GM10266 (cell line): ENCODE data around the gene PTPRA.

ENCODE experiments used
- DNase-seq: peaks from one replicate; pipeline ENCODE4 v3.0.0; 2012; ENCODE audit errors: extremely low spot score
- TF ChIP-seq, protein P1 (sequence below): IDR thresholded peaks from 2 replicates; pipeline ENCODE4 v1.5.1; 2012; ENCODE audit warnings: mild to moderate bottlenecking, low read depth; ENCODE audit not compliant: control insufficient read depth, insufficient read depth; ENCODE audit errors: missing control alignments

The PTPRA gene

DNA sequence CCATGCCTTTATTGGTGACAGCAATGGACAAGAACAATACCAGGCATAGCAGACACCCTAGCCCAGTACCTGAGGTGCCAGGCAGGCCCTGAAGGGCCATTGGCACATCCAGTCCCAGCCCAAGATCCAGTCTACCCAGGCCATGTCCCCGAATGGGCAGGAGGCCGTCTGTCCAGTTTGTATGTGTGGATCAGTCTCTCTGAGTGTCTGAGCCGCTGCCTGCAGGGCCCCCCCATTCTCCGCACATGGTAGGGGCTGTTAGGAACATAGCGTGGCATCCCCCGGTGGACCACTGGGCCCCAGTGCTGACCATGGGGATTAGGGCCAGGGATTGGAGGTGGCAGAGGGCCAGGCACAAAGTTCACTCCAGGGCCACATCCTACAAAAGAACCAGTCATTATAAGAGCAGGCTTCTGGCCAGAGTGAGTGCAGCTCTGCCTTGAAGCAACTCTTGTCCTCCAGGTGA is 37.9 kb upstream of the PTPRA start:
- no peak for DNase-seq

DNA sequence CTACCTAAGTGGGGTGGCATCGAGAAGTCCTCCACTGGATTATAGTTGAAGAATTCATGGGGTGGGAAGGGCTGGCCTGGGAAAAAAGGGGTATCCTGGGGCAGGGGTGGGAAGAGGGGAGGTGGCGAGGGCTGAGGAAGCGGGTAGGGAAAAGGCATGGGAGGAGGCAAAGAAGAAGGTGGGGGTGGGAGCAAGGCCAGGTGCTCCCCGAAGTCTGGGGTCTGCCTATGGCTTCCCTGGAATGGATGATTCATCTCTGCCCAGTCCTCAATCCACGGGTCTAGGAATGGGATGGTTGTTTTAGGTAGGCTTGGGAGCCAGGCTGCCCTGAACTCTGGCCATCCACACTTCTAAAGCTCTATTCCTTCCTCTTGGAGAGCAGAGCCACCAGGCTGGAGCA is 37.2 kb upstream of the PTPRA start:
- TF ChIP-seq, protein P1, sequence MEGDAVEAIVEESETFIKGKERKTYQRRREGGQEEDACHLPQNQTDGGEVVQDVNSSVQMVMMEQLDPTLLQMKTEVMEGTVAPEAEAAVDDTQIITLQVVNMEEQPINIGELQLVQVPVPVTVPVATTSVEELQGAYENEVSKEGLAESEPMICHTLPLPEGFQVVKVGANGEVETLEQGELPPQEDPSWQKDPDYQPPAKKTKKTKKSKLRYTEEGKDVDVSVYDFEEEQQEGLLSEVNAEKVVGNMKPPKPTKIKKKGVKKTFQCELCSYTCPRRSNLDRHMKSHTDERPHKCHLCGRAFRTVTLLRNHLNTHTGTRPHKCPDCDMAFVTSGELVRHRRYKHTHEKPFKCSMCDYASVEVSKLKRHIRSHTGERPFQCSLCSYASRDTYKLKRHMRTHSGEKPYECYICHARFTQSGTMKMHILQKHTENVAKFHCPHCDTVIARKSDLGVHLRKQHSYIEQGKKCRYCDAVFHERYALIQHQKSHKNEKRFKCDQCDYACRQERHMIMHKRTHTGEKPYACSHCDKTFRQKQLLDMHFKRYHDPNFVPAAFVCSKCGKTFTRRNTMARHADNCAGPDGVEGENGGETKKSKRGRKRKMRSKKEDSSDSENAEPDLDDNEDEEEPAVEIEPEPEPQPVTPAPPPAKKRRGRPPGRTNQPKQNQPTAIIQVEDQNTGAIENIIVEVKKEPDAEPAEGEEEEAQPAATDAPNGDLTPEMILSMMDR = no peak
- no peak for DNase-seq

More for the DNA sequence above, 37.9 kb upstream of the PTPRA start:
- TF ChIP-seq, protein P1 = no peak

DNA sequence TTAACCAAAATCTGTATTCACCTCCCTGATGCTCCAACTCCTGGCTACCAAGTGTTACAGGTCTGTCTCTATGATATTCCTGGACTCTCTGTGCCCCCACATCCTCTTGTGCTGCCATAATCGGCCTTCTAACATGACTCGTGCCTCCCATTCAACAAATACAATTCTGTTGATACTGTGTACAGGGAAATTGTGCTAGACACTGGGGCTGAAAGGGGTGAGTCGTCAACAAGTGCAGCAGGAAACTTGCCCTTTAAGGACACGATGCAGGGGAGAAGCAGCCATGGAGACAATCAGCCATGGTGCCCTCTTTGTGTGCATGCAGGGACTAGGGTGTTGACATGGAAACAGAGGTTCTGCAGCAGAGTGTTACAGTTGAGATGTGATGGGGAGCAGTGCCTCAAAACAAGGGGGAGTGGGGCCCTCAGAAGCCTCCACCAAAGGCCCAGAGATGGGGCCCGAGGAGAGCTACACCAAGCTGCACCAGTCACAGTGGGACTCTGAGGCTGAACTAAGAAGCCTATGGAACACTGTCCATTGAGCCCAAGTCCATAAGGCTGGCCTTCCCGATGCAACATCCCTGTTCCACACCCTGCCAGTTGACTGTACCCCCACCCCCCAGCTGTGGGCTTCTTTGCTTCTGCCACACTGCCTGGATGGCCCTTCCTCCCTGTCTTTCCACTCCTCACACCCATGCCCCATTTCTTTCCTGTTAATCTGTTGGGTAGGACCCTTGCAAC is 35.9 kb upstream of the PTPRA start:
- TF ChIP-seq, protein P1 = no peak
- no peak for DNase-seq

DNA sequence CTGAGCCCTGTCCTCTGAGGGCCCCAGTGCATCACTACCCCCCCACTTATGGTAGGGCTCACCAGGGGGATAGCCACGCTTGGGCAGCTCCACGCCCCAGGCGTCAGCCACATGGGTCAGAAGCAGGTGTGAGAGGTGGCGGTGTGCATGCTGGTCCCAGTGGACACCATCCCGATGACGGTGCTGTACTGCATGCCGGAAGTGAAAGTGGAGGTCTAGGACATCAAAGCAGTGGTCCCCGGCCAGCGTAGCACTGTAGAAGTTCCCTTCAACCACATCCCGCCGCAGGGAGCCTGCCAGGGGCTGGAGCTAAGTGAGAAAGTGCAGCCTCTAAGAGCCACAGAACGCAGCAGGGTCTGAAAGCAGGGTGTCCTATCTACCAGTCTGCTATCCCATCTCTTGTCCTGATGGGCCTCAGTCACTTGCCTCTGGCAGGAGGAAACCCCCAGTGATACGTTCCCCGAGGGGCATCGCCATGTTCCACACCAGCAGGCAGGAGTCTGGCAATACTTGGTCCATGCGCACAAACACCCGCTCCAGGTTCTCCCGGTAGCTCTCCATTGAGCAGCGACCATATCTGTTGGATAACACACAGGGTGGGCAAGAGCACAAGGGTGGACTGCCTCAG is 35.0 kb upstream of the PTPRA start:
- TF ChIP-seq, protein P1 = no peak
- peak; percentile 20 for DNase-seq

DNA sequence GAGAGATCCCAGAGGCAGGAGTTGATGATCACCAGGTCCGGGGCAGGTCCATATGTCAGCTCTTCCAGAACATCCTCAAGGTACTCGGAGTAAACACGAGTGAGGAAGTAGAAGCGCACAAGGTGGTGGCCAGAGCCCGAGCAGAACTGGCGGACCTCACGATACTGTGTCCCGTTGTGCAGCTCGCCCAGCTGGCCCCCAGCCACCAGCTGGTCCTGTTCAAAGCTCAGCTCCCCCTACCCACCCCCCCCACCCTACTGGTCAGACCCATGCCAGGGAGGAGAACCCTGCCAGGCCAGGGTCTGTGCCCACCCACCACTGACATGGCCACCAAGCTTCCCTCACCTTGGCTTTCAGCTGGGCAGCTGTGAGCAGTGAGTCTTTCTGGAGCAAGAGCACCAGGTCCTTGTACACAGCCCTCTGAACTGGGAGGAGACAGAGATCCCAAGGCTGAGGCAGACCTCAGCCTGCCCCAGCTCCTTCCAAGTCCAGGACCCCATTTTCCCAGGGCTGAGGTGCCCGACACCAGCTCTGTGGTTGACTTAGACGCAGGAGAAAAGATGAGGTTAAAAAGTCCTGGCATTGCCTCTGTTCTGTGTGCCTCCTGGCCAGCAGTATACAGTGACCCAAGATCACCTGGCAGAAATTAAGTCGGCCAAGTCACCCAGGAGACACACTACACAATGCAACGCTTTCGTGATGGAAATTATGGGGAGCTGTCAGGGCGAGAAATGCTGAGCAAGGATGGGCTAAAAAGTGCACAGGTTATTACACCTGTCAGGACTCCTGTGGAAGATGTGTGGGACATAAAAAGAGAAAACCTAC is 34.2 kb upstream of the PTPRA start:
- no peak for DNase-seq

DNA sequence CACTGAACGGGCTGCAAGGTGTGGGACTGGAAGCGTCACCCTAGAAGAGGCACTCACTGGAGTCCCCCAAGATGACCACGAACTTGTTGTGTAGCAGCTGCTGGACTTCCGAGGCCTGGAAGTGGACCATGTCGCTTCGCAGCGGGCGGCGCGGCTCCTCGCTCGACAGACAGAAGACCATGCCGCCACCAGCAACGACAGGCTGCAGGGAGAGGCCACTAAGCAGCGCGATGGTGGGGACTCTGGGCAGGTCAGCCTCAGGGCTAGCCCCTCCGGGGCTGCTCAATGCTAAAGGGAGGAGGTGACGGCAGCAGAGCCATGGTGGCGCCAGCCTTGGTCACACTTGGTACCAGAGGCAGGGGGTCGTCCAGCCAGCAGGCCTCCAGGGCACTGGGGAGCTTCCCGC is 33.5 kb upstream of the PTPRA start:
- DNase-seq = peak; percentile 21
- TF ChIP-seq, protein P1 = no peak

More for the DNA sequence above, 34.2 kb upstream of the PTPRA start:
- TF ChIP-seq, protein P1 = no peak
